Measurements from ENCODE around the gene LDLRAD4.
A peak's percentile ranks its signal among the peaks of the same experiment; 100 is the strongest.

Gene LDLRAD4

DNA sequence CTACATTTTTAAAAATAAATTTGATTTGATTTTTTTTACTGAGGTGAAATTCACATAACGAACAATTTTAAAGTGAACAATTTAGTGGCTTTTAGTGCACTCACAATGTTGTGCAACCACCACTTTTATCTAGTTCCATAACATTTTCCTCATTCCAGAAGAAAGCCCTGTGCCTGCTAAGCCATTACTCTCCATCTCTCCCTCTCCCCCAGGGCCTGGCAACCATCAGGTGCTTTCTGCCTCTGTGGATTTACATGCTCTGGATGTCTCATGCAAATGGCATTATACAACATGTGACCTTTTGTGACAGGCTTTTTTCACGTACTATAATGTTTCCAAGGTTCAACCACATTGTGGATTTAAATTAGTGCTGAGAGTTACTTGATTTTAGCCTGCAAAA lies 19.9 kb upstream of the LDLRAD4 start:
- whole genome bisulfite sequencing, 2 donors (ENCODE audit: extremely low coverage in 2 of 2, insufficient read length in 2 of 2, insufficient replicate concordance in 1 of 2): no CpG with 5 or more reads among the region's 2 CpGs
- no peak overlapping the region for H3K23ac ChIP-seq (ENCODE audit: low read depth, low read length, poor library complexity)
- H3K18ac ChIP-seq (ENCODE audit: low read length): no peak overlapping the region
- H3K9me3 ChIP-seq (replicated peaks in 1 of 2; ENCODE audit: control insufficient read depth in 2 of 2, insufficient read depth in 1 of 2, low read depth in 1 of 2, low read length in 2 of 2): peaks cover 4% of the 10 kb centered on the region in 2 donors
- no peaks in the 10 kb centered on the region for H3K27me3 ChIP-seq (ENCODE audit: control insufficient read depth in 3 of 3, insufficient read depth in 3 of 3, low read depth in 1 of 3, low read length in 3 of 3)
- no peak overlapping the region for H2BK15ac ChIP-seq (ENCODE audit: low read length)
- no peak overlapping the region for H2BK120ac ChIP-seq (ENCODE audit: low read depth, low read length)
- H2AFZ ChIP-seq (ENCODE audit: low read length): no peak overlapping the region
- H2BK5ac ChIP-seq (ENCODE audit: low read length): no peak overlapping the region
- H4K8ac ChIP-seq (ENCODE audit: low read depth, low read length): no peak overlapping the region
- no peak overlapping the region for H2BK12ac ChIP-seq (ENCODE audit: low read length)
- H3K79me1 ChIP-seq (ENCODE audit: low read depth, low read length): no peaks in the 10 kb centered on the region
- no peaks in the 10 kb centered on the region for H3K4me1 ChIP-seq (ENCODE audit: control insufficient read depth in 2 of 2, insufficient read depth in 1 of 2, low read depth in 1 of 2, low read length in 2 of 2)
- H3K4me3 ChIP-seq (ENCODE audit: low read length in 2 of 2): no peak overlapping the region
- no peak overlapping the region for H3K27ac ChIP-seq (replicated peaks; ENCODE audit: low read length)
- DNase-seq (ENCODE audit: low spot score): no peak
- no peak overlapping the region for H3K9ac ChIP-seq (ENCODE audit: low read depth, low read length, poor library complexity)
- no peak overlapping the region for H3K4ac ChIP-seq (ENCODE audit: low read length)
- H3K4me2 ChIP-seq (ENCODE audit: insufficient read depth, low read length, poor library complexity, severe bottlenecking): no peak overlapping the region
- H3K14ac ChIP-seq (ENCODE audit: low read length): no peak overlapping the region
- no peak overlapping the region for H4K91ac ChIP-seq (ENCODE audit: low read depth, low read length, poor library complexity)
- no peak overlapping the region for H2AK5ac ChIP-seq (ENCODE audit: low read depth, low read length)
- no peaks in the 10 kb centered on the region for H3K36me3 ChIP-seq (replicated peaks in 1 of 2; ENCODE audit: control insufficient read depth in 2 of 2, insufficient read depth in 2 of 2, low read length in 2 of 2)

DNA sequence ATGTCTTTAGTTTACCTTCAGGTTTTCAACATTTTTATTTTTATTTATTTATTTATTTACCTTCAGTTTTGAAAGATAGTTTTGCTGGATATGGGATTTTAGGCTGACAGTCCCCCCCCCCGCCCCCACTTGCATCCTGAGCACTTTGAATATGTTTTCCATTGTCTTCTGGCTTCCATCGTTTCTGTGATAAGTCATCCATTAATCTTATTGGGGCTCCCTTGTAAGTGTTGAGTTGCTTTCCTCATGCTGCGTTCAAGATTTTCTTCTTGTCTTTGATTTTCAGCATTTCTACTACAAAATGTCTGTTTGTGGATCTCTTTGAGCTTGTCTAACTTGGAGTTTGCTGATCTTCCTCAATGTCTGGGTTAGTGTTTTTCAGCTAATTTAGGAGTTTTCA lies 19.4 kb upstream of the LDLRAD4 start:
- H2BK120ac ChIP-seq (ENCODE audit: low read depth, low read length): no peak overlapping the region
- no peak overlapping the region for H4K91ac ChIP-seq (ENCODE audit: low read depth, low read length, poor library complexity)
- H3K23ac ChIP-seq (ENCODE audit: low read depth, low read length, poor library complexity): no peak overlapping the region
- no peak overlapping the region for H3K18ac ChIP-seq (ENCODE audit: low read length)
- no peak overlapping the region for H3K4ac ChIP-seq (ENCODE audit: low read length)
- H3K4me2 ChIP-seq (ENCODE audit: insufficient read depth, low read length, poor library complexity, severe bottlenecking): no peak overlapping the region
- H2BK5ac ChIP-seq (ENCODE audit: low read length): no peak overlapping the region
- no peak overlapping the region for H3K9ac ChIP-seq (ENCODE audit: low read depth, low read length, poor library complexity)
- H3K27ac ChIP-seq (replicated peaks; ENCODE audit: low read length): no peak overlapping the region
- H2BK12ac ChIP-seq (ENCODE audit: low read length): no peak overlapping the region
- H3K27me3 ChIP-seq (ENCODE audit: control insufficient read depth in 3 of 3, insufficient read depth in 3 of 3, low read depth in 1 of 3, low read length in 3 of 3): no peaks in the 10 kb centered on the region
- no peak for DNase-seq (ENCODE audit: low spot score)
- no peaks in the 10 kb centered on the region for H3K79me1 ChIP-seq (ENCODE audit: low read depth, low read length)
- H2AK5ac ChIP-seq (ENCODE audit: low read depth, low read length): no peak overlapping the region
- H3K4me1 ChIP-seq (ENCODE audit: control insufficient read depth in 2 of 2, insufficient read depth in 1 of 2, low read depth in 1 of 2, low read length in 2 of 2): no peaks in the 10 kb centered on the region
- H3K4me3 ChIP-seq (ENCODE audit: low read length in 2 of 2): no peak overlapping the region
- no peak overlapping the region for H2BK15ac ChIP-seq (ENCODE audit: low read length)
- no peak overlapping the region for H4K8ac ChIP-seq (ENCODE audit: low read depth, low read length)
- H3K36me3 ChIP-seq (replicated peaks in 1 of 2; ENCODE audit: control insufficient read depth in 2 of 2, insufficient read depth in 2 of 2, low read length in 2 of 2): no peaks in the 10 kb centered on the region
- no CpG with 5 or more reads among the region's 3 CpGs for WGBS, 2 donors (ENCODE audit: extremely low coverage in 2 of 2, insufficient read length in 2 of 2, insufficient replicate concordance in 1 of 2)
- no peak overlapping the region for H2AFZ ChIP-seq (ENCODE audit: low read length)
- no peak overlapping the region for H3K14ac ChIP-seq (ENCODE audit: low read length)
- peaks cover 4% of the 10 kb centered on the region in 2 donors for H3K9me3 ChIP-seq (replicated peaks in 1 of 2; ENCODE audit: control insufficient read depth in 2 of 2, insufficient read depth in 1 of 2, low read depth in 1 of 2, low read length in 2 of 2)

DNA sequence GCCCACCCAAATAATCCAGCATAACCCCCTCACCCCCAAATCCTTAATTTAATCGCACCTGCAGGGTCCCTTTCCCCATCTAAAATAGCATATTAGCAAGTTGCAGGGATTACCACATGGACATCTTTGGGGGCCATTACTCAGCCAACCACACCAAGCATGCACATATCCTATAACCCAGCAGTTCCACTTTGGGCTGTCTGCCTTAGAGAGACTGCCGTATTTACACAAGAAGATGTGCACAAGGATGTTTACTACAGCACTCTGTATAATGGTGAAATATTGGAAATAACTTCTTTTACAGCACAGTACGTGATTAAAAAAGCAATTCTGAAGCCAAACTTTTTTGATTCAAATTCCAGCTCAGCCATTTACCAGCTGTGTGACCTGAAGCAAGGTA lies 17.3 kb upstream of the LDLRAD4 start:
- Histone ChIP-seq H3K4me1 (ENCODE audit: control insufficient read depth in 2 of 2, insufficient read depth in 1 of 2, low read depth in 1 of 2, low read length in 2 of 2) (no peaks in the 10 kb centered on the region), H2BK15ac (ENCODE audit: low read length) (no peak overlapping the region), H3K27ac (replicated peaks; ENCODE audit: low read length) (no peak overlapping the region), H3K36me3 (replicated peaks in 1 of 2; ENCODE audit: control insufficient read depth in 2 of 2, insufficient read depth in 2 of 2, low read length in 2 of 2) (no peaks in the 10 kb centered on the region), H2AFZ (ENCODE audit: low read length) (no peak overlapping the region), H3K9ac (ENCODE audit: low read depth, low read length, poor library complexity) (no peak overlapping the region), H3K4me2 (ENCODE audit: insufficient read depth, low read length, poor library complexity, severe bottlenecking) (no peak overlapping the region), H3K4me3 (ENCODE audit: low read length in 2 of 2) (no peak overlapping the region), H3K18ac (ENCODE audit: low read length) (no peak overlapping the region), H3K79me1 (ENCODE audit: low read depth, low read length) (no peaks in the 10 kb centered on the region), H2BK5ac (ENCODE audit: low read length) (no peak overlapping the region), H3K9me3 (replicated peaks in 1 of 2; ENCODE audit: control insufficient read depth in 2 of 2, insufficient read depth in 1 of 2, low read depth in 1 of 2, low read length in 2 of 2) (peaks cover 4% of the 10 kb centered on the region in 2 donors), H3K4ac (ENCODE audit: low read length) (no peak overlapping the region), H4K8ac (ENCODE audit: low read depth, low read length) (no peak overlapping the region), H2AK5ac (ENCODE audit: low read depth, low read length) (no peak overlapping the region), H2BK120ac (ENCODE audit: low read depth, low read length) (no peak overlapping the region), H3K14ac (ENCODE audit: low read length) (no peak overlapping the region), H3K27me3 (ENCODE audit: control insufficient read depth in 3 of 3, insufficient read depth in 3 of 3, low read depth in 1 of 3, low read length in 3 of 3) (no peaks in the 10 kb centered on the region), H4K91ac (ENCODE audit: low read depth, low read length, poor library complexity) (no peak overlapping the region), H3K23ac (ENCODE audit: low read depth, low read length, poor library complexity) (no peak overlapping the region), H2BK12ac (ENCODE audit: low read length) (no peak overlapping the region)
- no peak for DNase-seq (ENCODE audit: low spot score)
- no CpG with 5 or more reads among the region's 3 CpGs for WGBS, 2 donors (ENCODE audit: extremely low coverage in 2 of 2, insufficient read length in 2 of 2, insufficient replicate concordance in 1 of 2)

DNA sequence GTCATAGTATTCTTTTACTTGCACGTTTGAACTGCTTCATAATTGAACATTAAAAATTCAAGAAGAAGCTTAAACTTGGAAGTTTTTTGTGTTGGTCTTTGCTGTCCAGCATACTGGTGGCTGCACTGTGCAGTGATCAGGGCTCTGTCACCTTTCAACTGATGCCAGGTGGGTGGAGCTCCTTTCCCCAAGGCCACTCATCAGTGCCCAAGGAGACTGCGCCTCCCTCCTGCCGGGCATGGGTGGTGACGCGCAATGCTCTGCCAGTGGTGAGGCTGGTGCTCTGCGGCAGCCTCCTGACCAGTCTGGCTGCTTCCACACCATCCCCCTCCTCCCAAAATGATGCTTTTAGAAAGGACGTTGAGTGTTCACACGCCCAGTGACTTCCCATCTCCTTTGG lies 16.0 kb upstream of the LDLRAD4 start:
- Histone ChIP-seq H3K79me1 (ENCODE audit: low read depth, low read length) (no peaks in the 10 kb centered on the region), H3K4me1 (ENCODE audit: control insufficient read depth in 2 of 2, insufficient read depth in 1 of 2, low read depth in 1 of 2, low read length in 2 of 2) (no peaks in the 10 kb centered on the region), H3K23ac (ENCODE audit: low read depth, low read length, poor library complexity) (peak overlapping the region; percentile 8), H2BK12ac (ENCODE audit: low read length) (no peak overlapping the region), H2BK15ac (ENCODE audit: low read length) (no peak overlapping the region), H3K4ac (ENCODE audit: low read length) (no peak overlapping the region), H3K9me3 (replicated peaks in 1 of 2; ENCODE audit: control insufficient read depth in 2 of 2, insufficient read depth in 1 of 2, low read depth in 1 of 2, low read length in 2 of 2) (peaks cover 4% of the 10 kb centered on the region in 2 donors), H3K14ac (ENCODE audit: low read length) (peak overlapping the region; percentile 41), H4K91ac (ENCODE audit: low read depth, low read length, poor library complexity) (no peak overlapping the region), H2AFZ (ENCODE audit: low read length) (no peak overlapping the region), H3K4me2 (ENCODE audit: insufficient read depth, low read length, poor library complexity, severe bottlenecking) (no peak overlapping the region), H3K18ac (ENCODE audit: low read length) (no peak overlapping the region), H4K8ac (ENCODE audit: low read depth, low read length) (no peak overlapping the region), H3K27ac (replicated peaks; ENCODE audit: low read length) (no peak overlapping the region), H3K4me3 (ENCODE audit: low read length in 2 of 2) (no peak overlapping the region), H3K9ac (ENCODE audit: low read depth, low read length, poor library complexity) (no peak overlapping the region), H2BK5ac (ENCODE audit: low read length) (no peak overlapping the region), H2BK120ac (ENCODE audit: low read depth, low read length) (no peak overlapping the region), H2AK5ac (ENCODE audit: low read depth, low read length) (no peak overlapping the region), H3K36me3 (replicated peaks in 1 of 2; ENCODE audit: control insufficient read depth in 2 of 2, insufficient read depth in 2 of 2, low read length in 2 of 2) (no peaks in the 10 kb centered on the region), H3K27me3 (ENCODE audit: control insufficient read depth in 3 of 3, insufficient read depth in 3 of 3, low read depth in 1 of 3, low read length in 3 of 3) (peaks cover 0 to 3% (median 0%) of the 10 kb centered on the region in 3 experiments)
- DNase-seq (ENCODE audit: low spot score): no peak
- no CpG with 5 or more reads among the region's 8 CpGs for WGBS, 2 donors (ENCODE audit: extremely low coverage in 2 of 2, insufficient read length in 2 of 2, insufficient replicate concordance in 1 of 2)
